Activated CD4-positive, alpha-beta T cell treated with anti-CD3 and anti-CD28 coated beads, Interleukin-2, amount 50 U/mL, for 48 hours (primary cell): ENCODE results near the gene RIN1.

Source experiments
- DNase-seq, 2 experiments: peaks; one replicate each; pipeline ENCODE4 v3.0.0-alpha.2; 2020

Gene RIN1

DNA sequence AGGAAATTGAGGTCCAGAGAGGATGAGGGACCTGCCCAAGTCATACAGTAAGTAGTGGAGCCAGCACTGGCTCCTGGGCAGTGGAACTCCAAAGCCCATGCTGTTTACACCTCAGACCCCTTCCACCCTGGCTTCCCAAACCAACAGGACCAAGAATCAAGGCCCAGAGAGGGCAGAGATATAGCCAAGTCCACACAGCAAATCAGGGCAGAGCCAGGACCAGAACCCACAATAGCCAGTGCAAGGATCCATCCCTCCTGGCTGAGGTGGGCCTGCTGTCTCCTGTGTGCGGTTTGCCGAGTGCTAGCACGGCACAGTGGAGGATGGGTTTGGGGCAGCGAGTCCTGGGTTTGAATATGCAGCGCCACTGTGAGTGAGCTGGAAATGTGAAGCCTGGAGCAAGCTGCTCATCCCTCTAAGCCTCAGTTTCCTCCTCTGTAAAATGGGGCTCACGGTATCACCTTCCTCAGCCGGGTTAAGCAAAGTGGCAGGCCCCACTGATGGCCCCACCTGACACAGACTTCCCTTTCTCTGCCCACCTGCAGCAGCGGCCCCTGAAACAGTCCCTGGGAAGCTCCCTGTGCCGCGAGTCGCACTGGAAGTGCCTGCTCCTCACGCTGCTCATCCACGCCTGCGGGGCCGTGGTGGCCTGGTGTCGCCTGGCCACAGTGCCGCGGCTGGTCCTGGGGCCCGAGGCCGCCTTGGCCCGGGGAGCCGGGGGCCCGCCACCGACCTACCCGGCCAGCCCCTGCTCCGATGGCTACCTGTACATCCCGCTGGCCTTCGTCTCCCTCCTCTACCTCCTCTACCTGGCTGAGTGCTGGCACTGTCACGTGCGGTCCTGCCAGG, 42.2 kb downstream of the RIN1 start:
- no peak for DNase-seq

DNA sequence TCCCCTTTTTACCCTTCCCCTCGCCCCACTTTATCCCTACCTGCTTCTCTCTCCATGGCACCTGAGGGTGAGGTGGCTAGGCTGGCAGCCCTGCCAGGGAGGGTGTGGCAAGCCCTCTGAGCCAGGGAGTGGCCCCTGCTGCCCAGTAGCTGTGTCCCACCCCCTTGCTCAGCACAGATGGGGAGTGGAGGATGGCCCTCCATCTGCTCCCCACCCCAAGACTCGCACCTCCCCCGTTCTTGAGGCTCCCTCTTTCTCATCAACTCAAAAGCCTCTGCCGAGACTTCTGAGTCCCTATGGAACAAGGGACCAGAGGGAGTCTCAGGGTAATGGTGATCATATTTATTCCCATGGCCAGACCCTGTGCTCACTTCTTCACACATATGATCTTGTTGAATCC, 42.9 kb downstream of the RIN1 start:
- DNase-seq: no peak

- no peak for DNase-seq
Observed at GRCh38 chr11:66292543-66293332, 43.5 kb downstream of the RIN1 start.

- DNase-seq: no peak
Observed at GRCh38 chr11:66291706-66292542, 44.3 kb downstream of the RIN1 start, which contains the start of gene TMEM151A. TSS of gene TMEM151A (plus strand) at chr11:66291894. CDS start at chr11:66292014, 120 bp downstream.

DNA sequence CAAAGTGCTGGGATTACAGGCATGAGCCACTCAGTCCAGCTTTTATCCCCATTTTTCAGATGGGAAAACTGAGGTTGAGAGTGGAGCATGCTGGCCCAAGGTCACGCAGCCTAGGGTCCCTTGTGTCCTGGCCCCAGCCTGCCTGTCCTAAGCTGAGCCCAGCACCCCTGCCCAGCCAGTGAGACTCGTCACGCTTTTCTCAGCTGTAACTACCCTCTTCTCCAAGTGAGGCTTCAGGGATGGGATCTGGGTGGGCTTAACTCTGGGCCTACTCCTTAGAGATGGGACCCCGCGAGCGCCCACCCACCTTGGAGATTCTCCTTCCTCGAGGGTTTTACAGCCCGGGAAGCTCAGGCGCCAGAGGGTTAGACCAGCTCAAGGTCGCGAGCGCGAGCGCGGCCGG, 44.9 kb downstream of the RIN1 start:
- DNase-seq: no peak

- no peak for DNase-seq
Observed at GRCh38 chr11:66290330-66290621, 46.0 kb downstream of the RIN1 start.

DNA sequence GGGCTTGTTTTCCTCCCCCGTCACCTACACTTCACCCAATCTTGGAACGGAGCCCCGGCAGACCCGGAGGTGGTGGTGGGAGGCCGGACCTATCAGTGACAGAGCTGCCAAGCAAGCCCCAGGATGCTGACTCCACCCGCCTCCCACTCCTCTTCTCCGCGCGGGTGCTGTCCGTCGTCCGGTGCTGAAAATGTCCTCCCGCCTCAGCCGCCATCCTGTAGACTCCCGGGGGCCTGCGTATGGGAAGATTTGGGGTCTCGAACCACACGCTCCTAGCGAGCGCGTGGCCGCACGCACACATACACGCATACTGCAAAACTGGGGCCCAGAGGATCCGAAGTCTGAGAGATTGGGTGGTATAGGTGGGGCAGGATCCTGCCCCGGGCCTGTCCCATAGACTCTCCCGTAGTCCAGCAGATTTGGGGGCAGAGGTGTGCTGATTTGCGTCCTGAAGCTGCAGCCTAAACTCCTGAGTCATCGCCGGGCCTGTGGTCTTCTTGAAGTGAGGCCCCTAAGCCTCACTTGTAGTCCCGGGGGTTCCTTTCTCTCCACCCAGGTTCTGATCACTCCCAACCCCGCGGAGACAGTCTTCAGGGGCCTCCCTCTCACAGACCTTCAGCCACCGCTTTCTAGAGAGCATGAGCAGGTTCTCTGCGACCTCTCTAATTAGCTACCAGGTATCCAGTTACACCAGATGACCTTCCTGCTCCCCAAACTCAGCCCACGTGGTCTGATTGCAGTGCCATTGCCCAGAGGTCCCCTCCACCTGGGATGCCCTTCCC, 46.5 kb downstream of the RIN1 start:
- DNase-seq: peak; percentile 86 to 89

DNA sequence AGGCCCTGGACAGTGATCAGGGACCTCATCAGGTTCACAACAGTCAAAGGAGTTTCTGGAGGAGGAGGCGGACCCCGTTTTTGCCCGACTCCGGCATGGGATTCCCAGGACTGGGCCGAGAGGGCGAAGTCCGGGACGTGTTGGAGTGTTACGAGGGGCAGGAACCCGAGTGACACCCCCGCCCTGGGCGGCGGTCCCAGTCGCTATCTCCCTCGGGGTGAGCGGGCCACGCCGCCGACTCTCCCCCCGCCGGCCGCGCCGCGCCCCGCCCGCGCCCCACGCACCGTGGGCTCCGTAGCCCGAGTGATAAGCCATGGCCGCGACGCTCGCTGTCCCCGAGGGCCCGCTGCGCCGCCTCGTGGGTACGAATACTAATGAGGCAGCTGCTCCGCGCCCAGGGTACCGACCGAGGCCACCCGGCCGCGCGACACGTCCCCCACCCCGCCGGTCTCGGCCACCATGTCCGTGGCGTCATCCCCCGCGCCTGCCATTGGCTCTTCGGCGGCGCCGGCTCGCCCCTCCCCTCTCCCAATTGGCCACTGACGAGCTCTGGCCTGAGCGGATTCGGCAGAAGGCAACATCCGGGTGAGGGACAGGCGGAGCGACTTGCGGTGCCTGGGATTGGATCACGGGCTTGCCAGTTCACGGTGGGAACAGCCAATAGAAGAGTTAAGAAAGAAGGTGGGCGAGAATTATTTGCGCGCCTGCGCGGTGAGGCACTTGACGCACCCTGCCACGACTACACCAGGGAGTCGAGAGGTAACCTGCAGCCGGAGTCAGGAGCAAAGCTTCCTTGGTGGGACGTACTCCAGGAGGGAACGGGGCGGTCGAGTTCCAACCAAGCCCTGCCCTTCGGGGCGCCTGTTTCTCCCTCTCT, 47.3 kb downstream of the RIN1 start, which contains the start of gene YIF1A:
TSS of gene YIF1A (minus strand) at position 473 of the 877 bp plus-strand sequence. CDS start at position 315, 158 bp downstream.
- peak; percentile 98 for DNase-seq

GRCh38 chr11:66287889-66288670, 48.2 kb downstream of the RIN1 start:
- DNase-seq: no peak

GRCh38 chr11:66287211-66287888, 48.9 kb downstream of the RIN1 start:
- DNase-seq: no peak

GRCh38 chr11:66286699-66287098, 49.5 kb downstream of the RIN1 start:
- DNase-seq: no peak

DNA sequence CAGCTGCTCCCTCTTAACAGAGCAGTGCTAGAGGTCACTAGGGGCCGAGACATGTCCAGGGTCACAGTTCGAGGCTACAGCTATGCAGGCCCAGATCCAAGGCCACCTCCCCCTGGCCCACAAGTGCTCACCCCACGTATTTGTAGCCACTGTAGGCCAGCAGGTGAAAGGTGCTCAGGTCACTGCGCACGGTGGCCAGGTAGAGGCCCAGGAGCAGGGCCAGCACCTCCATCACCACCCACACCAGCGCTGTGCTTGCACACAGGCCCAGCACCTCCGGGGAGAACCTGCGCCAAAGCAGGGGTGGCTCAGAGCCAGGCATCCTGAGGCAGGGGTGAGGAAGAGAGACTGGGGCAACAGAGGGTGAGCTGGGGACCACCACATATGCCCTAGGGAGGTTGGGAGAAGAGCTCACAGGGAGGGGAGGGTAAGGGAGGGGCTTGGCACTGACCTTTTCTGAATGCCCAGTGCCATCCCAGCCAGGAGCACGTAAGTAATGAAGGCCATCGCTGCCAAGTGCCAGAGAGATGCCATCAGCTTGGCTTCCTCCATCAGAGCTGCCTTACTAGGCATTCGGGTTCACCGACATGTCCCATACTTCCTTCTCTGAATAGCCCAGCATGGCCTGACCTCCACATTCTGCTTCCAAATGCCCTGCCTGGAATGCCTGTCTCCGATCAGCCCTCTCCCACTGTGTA, 50.8 kb downstream of the RIN1 start:
- no peak for DNase-seq

DNA sequence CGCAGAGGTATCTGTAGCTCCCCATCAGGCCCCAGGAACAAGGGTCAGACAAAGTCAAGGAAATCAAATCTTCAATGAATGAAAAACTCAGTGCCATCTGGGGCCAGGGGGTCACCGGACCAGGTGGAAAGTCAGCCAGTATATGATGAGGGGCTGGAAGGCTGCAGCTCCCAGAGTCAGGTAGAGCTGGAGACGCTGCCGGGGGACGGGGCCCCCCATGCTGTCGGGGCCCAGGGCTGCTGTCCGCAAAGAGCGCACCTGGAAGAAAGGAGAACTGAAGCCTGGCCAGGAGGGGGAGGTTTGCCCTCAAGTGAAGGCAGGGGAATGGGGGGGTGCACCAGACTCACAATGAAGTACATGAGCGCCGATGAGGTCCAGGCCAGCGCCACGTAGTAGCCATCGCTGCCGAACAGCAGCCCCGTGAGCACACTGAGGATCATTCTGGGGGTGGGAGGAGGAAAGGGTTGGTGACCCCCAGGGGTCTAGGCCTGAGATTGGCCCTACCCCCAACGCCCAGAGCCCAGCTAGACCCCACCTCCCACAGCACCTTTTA, 51.6 kb downstream of the RIN1 start:
- no peak for DNase-seq

DNA sequence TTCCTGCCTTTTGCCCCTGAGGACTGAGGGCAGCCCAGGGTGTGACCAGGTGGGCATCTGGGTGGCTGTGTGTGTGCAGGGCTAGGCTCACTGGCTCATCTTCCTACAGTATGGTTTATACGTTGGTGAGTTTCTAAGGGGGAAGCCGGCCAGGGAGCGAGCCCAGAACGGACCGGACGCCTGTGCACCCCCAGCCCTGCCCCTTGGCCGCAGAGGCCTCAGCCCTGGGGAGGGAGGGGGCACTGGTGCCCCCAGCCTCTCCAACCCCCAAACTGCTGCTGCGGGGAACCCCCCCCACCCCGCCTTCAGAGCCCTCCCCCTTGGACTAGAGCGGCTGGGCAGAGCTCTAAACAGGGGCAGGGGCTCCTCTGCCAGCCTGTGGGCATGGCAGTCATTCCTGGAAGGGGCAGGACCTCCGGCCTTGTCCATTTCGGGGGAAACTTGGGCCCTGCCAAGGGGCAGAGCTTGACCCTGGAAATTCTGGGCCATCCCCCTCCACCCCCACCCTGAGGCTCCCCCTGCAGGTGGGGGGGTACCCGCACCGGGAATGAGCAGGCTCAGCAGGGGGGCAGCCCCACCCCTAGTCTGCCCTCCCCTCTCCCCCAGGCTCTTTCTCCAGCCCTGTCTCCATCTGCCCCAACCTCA, 52.7 kb downstream of the RIN1 start:
- no peak for DNase-seq

DNA sequence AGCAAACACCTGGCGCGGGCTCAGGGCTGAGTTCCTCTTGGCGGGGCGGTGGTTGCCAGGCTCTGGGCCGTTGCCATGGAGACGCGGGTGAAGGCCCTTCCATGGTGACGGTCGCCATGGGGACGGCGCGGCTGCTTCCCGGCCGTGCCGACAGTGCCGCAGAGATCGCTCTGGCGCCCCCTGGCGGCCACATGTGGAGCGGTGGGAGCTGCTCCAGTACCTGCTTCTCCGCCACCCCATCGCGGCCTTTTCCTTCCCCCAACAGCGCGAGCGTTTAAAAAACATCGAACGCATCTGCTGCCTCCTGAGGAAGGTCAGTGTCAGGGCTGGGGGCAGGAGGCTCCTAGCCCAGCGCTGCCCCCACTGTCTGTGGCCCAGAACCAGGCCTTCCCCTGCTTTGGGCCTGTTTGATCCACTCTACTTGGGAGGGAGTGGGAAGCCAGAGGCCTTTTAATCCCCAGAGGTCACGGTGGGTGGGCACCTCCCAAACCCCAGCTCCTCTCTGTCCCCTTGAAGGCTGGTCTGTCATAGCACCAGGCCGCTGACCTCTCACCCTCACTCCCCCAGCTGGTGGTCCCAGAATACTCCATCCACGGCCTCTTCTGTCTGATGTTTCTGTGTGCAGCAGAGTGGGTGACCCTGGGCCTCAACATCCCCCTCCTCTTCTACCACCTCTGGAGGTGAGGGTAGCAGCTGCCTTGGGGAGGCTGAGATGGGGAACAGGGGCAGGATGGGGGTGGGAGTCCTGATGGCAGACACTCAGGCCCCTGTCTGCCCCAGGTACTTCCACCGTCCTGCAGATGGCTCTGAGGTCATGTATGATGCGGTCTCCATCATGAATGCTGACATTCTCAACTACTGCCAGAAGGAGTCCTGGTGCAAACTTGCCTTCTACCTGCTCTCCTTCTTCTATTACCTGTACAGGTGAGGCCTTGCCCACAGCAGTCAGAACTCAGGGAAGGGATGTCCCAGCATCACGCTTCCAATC, 53.5 kb downstream of the RIN1 start:
- DNase-seq: peak; percentile 99
